Endodermal cell (in vitro differentiated cells): ENCODE measurements around the gene CNTN1. TPM values are rescaled to one million over a fixed set of nuclear protein-coding genes. Genes with fewer than 3 reads are reported as not detected.

Experiments used
- DNase-seq: peaks from one replicate; pipeline ENCODE4 v3.0.0-alpha.2; 2017
- H3K27ac ChIP-seq: 2 replicates; pipeline ENCODE4 v1.5.1; 2013; ENCODE audit warnings: mild to moderate bottlenecking, low read depth, low read length, moderate library complexity
- H3K27me3 ChIP-seq: 2 replicates; pipeline ENCODE4 v1.6.1; 2013; ENCODE audit warnings: mild to moderate bottlenecking, low read length, moderate library complexity; ENCODE audit not compliant: insufficient read depth, control insufficient read depth, poor library complexity, severe bottlenecking
- H3K36me3 ChIP-seq: 2 replicates; pipeline ENCODE4 v1.7.0; 2013; ENCODE audit warnings: mild to moderate bottlenecking, low read length, moderate library complexity; ENCODE audit not compliant: control insufficient read depth, insufficient read depth
- H3K4me1 ChIP-seq: one replicate; pipeline ENCODE4 v1.7.0; 2013; ENCODE audit warnings: low read length; ENCODE audit not compliant: control insufficient read depth, insufficient read depth
- H3K4me3 ChIP-seq: 2 replicates; pipeline ENCODE4 v1.5.1; 2013; ENCODE audit warnings: mild to moderate bottlenecking, low read length, moderate library complexity
- H3K9ac ChIP-seq: 2 replicates; pipeline ENCODE4 v1.6.1; 2013; ENCODE audit warnings: mild to moderate bottlenecking, low read length, moderate library complexity; ENCODE audit not compliant: poor library complexity, severe bottlenecking; ENCODE audit errors: extremely low read depth
- H3K9me3 ChIP-seq: 2 replicates; pipeline ENCODE4 v1.6.1; 2013; ENCODE audit warnings: mild to moderate bottlenecking, low read length, moderate library complexity; ENCODE audit not compliant: control insufficient read depth
- H3K27ac Mint-ChIP-seq: 2 replicates; pipeline ENCODE4 v1.8.0; 2020; ENCODE audit warnings: mixed read lengths
- H3K27me3 Mint-ChIP-seq: 2 replicates; pipeline ENCODE4 v1.8.0; 2021; ENCODE audit warnings: mild to moderate bottlenecking, mixed read lengths; ENCODE audit not compliant: insufficient read depth
- H3K36me3 Mint-ChIP-seq: 2 replicates; pipeline ENCODE4 v1.8.0; 2020; ENCODE audit warnings: low read depth, mixed read lengths
- H3K4me1 Mint-ChIP-seq: 2 replicates; pipeline ENCODE4 v1.8.0; 2020; ENCODE audit warnings: mixed read lengths
- H3K4me3 Mint-ChIP-seq: 2 replicates; pipeline ENCODE4 v1.8.0; 2020; ENCODE audit warnings: mild to moderate bottlenecking, moderate library complexity, mixed read lengths
- H3K9me3 Mint-ChIP-seq: 2 replicates; pipeline ENCODE4 v1.8.0; 2020; ENCODE audit warnings: mild to moderate bottlenecking, mixed read lengths
- CTCF ChIP-seq: fragments of 200-600 bp; sonication (generic); conservative IDR thresholded peaks from 2 replicates; pipeline ENCODE4 v1.5.0; 2021; ENCODE audit warnings: antibody characterized with exemption, mild to moderate bottlenecking
- WGBS, 2 experiments: methylation state at CpG; one replicate each; pipeline versions ENCODE4 v1.1.5 to v1.1.7; 2013; ENCODE audit warnings: missing lambda C conversion rate in 2 of 2, mixed read lengths in 1 of 2; ENCODE audit not compliant: insufficient coverage in 1 of 2, insufficient read length in 1 of 2; 5-methylcytosine and 5-hydroxymethylcytosine counted together
- total RNA-seq, 2 donors: library from RNA; stranded (reverse); fragmentation: NEBNext Ultra II Directional in 1 of 2; extraction: Animal tissue kit (Norgen Biotek cat#: 25700) in 1 of 2; gene quantifications; 2 replicates in 1 of 2; 3 replicates in 1 of 2; pipeline ENCODE4 v1.2.1, GENCODE V29; 2021

Gene CNTN1
- total RNA-seq, 2 donors from 2014 or later, result 8.4 to 8.6 TPM

- no peaks in the 10 kb centered on the region for H3K27me3 ChIP-seq
- H3K4me1 ChIP-seq, result no peaks in the 10 kb centered on the region
- no peak overlapping the region for H3K9ac ChIP-seq
- DNase-seq, result no peak
- Mint-ChIP-seq H3K4me1 (no peaks in the 10 kb centered on the region), H3K9me3 (peaks cover 40% of the 10 kb centered on the region), H3K4me3 (no peak overlapping the region), H3K27me3 (no peaks in the 10 kb centered on the region), H3K36me3 (peaks cover 3% of the 10 kb centered on the region), H3K27ac (no peak overlapping the region)
- no peak for TF ChIP-seq CTCF
- H3K36me3 ChIP-seq, result no peaks in the 10 kb centered on the region
- 83% methylated on average over 1 of the region's 1 CpG; no CpG with 5 or more reads in 1 of the 2 experiments for whole genome bisulfite sequencing, 2 experiments
- peaks cover 34% of the 10 kb centered on the region for H3K9me3 ChIP-seq
- no peak overlapping the region for H3K4me3 ChIP-seq
- H3K27ac ChIP-seq, result no peak overlapping the region
Observed at GRCh38 chr12:41013881-41014642, 321.8 kb downstream of the CNTN1 start.

GRCh38 chr12:41014643-41015020 is 322.4 kb downstream of the CNTN1 start:
- Histone ChIP-seq H3K36me3 (no peaks in the 10 kb centered on the region), H3K9ac (no peak overlapping the region), H3K9me3 (peaks cover 28% of the 10 kb centered on the region), H3K27me3 (no peaks in the 10 kb centered on the region), H3K27ac (no peak overlapping the region), H3K4me3 (no peak overlapping the region), H3K4me1 (no peaks in the 10 kb centered on the region)
- no peaks in the 10 kb centered on the region for H3K4me1 Mint-ChIP-seq
- TF ChIP-seq CTCF, result no peak
- no peak overlapping the region for H3K27ac Mint-ChIP-seq
- no peak for DNase-seq
- 78 to 83% methylated on average over 1 of the region's 1 CpG for WGBS, 2 experiments
- no peak overlapping the region for H3K4me3 Mint-ChIP-seq
- peaks cover 34% of the 10 kb centered on the region for H3K9me3 Mint-ChIP-seq
- H3K36me3 Mint-ChIP-seq, result peaks cover 3% of the 10 kb centered on the region
- H3K27me3 Mint-ChIP-seq, result no peaks in the 10 kb centered on the region

- DNase-seq, result no peak
- Mint-ChIP-seq H3K4me3 (no peak overlapping the region), H3K27me3 (no peaks in the 10 kb centered on the region), H3K9me3 (peaks cover 3% of the 10 kb centered on the region), H3K27ac (no peak overlapping the region), H3K36me3 (no peaks in the 10 kb centered on the region), H3K4me1 (no peaks in the 10 kb centered on the region)
- Histone ChIP-seq H3K27ac (no peak overlapping the region), H3K4me1 (no peaks in the 10 kb centered on the region), H3K36me3 (no peaks in the 10 kb centered on the region), H3K9me3 (no peaks in the 10 kb centered on the region), H3K4me3 (no peak overlapping the region), H3K9ac (no peak overlapping the region), H3K27me3 (no peaks in the 10 kb centered on the region)
- WGBS, 2 experiments, result 98% methylated on average over 3 of the region's 5 CpGs; no CpG with 5 or more reads in 1 of the 2 experiments
- no peak for TF ChIP-seq CTCF
Observed at GRCh38 chr12:41018010-41018409, 325.8 kb downstream of the CNTN1 start.
